ENCODE measurements around the gene FHAD1.
A peak's percentile ranks its signal among the peaks of the same experiment; 100 is the strongest.

FHAD1 gene

GRCh38 chr1:15248216-15248615, 1.2 kb downstream of the FHAD1 start:
- no peak for DNase-seq (ENCODE audit: low read depth)

DNA sequence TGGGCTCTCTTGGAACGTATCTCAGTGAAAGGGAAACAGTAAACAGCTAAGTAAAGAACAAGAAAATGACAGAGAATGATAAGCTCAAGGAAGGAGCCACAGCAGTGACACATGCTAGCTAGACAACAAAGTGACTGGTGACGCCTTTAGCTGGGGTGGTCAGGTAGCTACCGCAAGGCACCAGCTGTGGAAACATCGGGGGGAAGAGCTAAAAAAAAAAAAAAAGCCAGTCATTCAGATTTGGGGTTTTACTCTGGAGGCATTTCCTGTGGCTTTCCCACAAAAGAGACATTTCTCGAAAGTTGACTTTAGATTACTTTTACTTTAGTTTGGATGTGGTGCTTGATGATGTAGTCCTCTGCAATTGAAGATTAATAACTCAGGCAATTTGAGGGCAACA, 2.1 kb downstream of the FHAD1 start:
- no peak for DNase-seq (ENCODE audit: low read depth)

DNA sequence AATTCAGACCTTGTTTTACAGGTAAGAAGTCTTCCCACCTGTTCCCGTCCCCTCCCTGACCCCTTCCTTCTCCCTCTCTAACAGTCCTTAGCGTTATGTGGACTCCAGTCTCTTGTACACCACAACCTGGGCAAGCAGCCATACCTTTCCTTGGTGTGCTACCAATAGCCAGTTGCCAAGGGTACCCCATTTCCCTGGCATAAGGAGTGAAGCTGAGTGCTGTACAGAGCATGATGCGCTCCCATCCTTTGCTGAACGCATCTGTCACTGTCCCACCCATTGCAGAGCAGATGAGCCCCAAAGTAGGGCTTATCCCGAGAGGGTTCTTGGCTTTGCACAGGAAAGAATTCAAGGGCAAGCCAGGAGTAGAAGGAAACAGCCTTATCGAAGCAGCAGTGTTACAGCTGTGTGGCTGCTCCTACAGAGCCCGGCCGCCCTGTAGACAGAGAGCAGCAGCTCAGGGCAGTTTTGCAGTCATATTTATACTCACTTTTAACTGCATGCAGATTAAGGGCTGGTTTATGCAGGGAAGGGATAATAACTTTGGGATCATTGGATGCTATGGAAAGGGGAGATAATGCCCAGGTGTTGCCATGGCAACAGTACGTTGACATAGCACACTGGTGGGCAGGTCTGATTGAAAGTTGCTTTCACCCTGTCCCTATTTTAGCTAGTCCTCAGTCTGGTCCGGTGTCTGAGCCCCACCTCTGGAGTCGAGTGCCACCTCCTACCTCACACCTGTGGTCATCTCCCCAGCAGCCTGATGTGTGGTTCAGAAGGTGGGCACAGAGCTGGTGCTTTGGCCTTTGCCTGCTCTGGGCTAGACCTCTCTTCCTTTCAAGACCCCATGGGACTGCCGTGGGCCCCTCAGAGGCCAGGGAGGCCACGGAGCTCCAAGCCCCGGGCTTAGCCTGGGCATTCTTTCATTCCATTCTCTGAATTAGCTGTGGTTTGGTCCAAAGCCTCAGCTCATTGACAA, 5.1 kb downstream of the FHAD1 start:
- DNase-seq (ENCODE audit: low read depth), result no peak

GRCh38 chr1:15254559-15254958, 7.5 kb downstream of the FHAD1 start:
- no peak for DNase-seq (ENCODE audit: low read depth)

DNA sequence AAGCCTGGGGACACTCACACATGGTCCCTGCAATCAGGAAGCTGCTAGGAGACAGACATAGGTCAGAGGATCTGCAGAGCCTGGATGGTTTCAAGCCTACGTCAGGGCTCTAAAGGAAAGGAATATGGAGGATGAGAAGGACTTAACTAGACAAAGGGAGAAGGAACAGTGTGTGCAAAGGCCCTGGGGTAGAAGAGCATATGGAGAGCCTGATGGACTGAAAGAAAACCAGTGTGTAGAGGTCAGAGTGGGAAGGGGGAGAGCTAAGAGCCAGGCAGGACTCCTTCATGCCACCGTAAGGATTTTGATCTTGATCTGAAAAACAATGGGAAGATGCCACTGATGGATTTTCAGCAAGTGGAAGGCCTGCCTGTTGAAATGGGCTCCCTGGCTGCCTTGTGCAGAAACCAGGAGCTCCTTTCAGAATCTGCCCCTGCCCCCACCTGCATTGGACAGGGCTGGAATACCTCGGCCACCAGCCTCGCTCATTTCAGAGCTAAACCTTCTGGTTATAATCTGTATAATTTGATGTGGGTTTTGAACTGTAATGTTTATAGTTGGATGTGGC, 8.6 kb downstream of the FHAD1 start:
- DNase-seq (ENCODE audit: low read depth), result no peak

DNA sequence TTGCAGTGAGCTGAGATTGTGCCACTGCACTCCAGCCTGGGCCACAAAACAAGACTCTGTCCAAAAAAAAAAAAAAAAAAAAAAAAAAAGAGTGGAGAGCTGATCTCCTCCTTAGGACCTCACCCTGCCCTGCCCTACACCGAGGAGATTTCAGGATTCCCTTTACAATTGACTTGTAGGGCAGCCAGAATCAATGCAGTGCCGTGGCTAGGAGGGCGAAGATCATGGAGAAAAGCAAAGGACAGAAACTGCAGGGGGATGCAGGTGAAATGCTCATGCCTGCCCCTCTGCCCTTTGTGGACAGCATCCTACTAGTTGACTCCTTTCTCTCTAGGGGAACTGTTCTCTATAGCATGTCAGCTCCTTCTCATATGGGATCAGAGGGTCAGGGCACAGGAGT, 9.6 kb downstream of the FHAD1 start:
- DNase-seq (ENCODE audit: low read depth), result no peak

- DNase-seq (ENCODE audit: low read depth), result no peak
Measured at GRCh38 chr1:15257309-15257708, 10.3 kb downstream of the FHAD1 start.

- no peak for DNase-seq (ENCODE audit: low read depth)
Measured at GRCh38 chr1:15258833-15259621, 12.0 kb downstream of the FHAD1 start.

GRCh38 chr1:15259622-15260007, 12.6 kb downstream of the FHAD1 start:
- DNase-seq (ENCODE audit: low read depth), result no peak

GRCh38 chr1:15260418-15261154, 13.6 kb downstream of the FHAD1 start:
- DNase-seq (ENCODE audit: low read depth), result no peak

DNA sequence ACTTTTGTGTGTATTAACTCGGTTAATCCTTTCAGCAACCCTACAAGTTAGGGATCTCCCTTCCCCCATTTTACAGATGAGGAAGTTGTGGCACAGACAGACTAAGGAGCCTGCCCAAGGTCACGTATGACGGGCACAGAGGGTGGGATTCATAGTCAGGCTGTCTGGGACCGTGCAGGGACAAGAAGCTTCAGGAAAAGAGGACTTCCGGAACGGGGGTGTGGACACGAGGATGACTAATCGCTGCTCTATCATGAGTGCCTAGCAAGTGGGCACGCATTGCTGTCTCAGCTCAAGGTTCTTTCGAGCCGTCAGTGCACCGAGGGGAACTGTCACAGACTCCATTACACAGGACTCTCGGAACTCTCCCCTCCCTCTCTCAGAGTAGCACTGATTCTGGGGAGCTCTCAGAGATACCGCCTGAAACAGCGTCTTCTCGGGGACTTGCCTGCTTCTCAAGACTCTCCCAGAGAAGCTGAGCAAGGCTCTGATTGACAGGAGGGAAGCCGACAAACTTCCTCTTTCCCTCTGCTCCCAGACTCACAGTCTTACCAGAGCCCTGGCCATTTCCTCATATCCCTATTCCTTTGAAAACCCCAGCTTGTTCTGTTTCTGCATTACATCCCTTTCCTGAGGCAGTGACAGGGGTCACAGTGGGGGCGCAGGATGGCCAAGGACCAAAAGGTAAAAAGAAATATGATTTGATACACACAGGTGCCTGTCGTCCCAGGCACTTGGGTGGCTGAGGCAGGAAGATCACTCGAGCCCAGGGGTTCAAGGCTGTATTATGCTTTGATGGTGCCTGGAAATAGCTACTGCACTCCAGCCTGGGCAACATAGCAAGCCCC, 14.4 kb downstream of the FHAD1 start:
- DNase-seq (ENCODE audit: low read depth), result peak; percentile 37

- no peak for DNase-seq (ENCODE audit: low read depth)
Measured at GRCh38 chr1:15262003-15262377, 15.0 kb downstream of the FHAD1 start.

DNA sequence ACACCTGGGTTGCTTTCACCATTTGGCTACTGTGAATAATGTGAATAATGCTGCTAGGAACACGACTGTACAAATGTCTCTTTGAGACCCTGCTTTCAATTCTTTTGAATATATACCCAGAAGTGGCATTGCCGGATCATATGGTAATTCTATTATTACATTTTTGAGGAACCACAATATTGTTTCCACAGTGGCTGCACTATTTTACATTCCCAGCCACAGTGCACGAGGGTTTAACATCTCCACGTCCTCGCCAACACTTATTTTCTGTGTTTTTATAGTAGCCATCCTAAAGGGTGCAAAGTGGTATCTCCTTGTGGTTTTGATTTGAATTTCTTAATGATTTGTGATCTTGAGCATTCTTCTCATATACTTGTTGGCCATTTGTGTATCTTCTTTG, 15.7 kb downstream of the FHAD1 start:
- no peak for DNase-seq (ENCODE audit: low read depth)

- no peak for DNase-seq (ENCODE audit: low read depth)
Measured at GRCh38 chr1:15264769-15265168, 17.7 kb downstream of the FHAD1 start.

DNA sequence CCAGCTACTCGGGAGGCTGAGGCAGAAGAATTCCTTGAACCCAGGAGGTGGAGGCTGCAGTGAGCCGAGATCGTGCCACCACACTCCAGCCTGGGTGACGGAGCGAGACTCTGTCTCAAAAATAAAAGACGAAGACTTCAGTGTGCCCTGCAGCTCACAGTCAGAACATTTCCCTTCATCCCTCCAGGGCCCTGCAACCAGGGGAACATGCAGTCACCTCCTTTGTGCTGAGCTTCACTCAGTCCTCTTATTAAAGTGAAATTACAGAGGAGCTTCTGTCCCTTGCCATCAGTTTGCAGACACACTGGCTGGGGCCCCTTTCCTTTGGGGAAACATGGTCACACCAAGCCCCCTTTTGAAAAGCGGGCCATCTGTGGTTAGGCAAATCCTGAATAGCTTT, 24.2 kb downstream of the FHAD1 start:
- no peak for DNase-seq (ENCODE audit: low read depth)

DNA sequence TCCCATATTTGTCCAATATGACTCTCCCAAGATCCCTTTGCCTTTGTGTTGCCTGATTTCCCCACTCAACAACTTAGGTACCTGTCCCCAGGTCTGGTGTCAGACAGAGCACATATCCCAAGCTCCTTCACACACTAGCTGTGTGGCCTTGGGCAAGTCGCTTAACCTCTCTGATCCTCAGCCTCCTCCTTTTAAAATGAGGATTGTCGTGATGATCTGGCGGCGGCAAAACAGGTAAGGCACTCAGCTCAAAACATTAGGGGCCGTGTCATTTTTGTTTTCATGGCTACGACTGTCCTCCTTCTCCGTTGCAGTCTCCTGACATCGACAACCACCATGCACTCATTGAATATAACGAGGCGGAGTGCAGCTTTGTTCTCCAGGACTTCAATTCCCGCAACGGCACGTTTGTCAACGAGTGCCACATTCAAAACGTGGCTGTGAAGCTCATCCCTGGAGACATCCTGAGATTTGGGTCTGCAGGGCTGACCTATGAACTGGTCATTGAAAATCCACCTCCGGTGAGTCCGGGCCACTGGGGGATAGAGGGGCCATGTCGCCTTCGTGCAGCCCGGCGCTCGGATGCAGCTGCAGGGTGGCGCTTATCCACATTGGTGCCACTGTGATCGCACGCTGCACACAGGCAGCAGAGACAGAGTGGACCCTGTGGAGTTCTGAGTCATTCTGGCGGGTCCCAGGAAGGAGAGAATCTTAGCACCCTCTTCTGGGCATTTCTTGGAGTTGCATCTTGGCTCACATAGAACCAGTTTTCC, 25.2 kb downstream of the FHAD1 start:
- DNase-seq (ENCODE audit: low read depth), result no peak

DNA sequence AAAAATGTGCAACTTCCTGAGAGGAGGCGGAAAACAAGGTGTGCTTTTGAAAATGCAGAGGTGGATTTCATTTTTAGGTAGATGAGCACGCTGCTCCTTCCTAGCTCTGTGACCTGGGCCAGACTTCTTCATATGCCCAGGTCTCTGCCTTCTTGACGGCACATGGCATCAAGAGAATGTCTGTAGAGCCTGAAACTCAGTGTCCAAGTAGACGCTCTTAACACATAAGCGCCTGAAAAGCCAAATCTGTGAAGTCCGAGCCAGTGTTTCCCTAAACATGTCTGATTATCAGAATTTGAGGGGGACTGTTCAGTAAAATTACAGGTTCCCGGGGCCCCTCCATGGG, 25.7 kb downstream of the FHAD1 start:
- no peak for DNase-seq (ENCODE audit: low read depth)

- DNase-seq (ENCODE audit: low read depth), result no peak
Measured at GRCh38 chr1:15273274-15273673, 26.3 kb downstream of the FHAD1 start.

DNA sequence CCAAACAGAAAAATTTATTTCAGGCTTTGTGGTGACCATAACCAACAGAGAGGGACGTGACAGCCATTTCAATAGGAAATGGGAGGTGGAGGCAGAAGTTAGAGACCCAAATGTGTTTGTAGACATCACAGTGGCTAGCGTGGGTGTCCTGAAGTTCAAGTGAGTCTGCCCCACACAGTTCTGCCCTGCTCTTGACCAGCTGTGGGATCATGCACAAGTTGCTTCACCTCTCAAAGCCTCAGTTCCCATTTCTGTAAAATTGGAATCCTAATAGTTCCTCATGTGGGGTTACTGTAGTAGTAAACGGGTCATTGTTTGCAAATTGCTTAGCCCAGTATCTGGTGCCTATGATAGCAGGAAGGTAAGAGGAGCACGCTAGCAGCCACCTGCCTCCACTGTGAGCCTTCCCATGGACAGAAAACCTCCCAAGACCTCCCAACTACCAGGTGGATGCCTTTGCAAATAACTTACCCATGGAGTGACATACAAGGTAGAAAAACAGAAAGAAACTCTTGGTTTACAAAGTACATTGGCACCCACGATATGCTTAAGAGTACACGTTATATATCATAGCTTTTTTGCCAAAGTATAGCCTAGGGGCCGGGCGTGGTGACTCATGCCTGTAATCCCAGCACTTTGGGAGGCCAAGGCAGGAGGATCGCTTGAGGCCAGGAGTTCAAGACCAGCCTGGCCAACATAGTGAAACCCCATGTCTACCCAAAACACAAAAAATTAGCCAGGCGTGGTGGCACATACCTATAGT, 29.1 kb downstream of the FHAD1 start:
- DNase-seq (ENCODE audit: low read depth), result no peak

Data from CMK (cell line).